Peyer's patch (tissue), 4 donors: ENCODE results near the gene GUCY2F. TPM values are rescaled to one million over a fixed set of nuclear protein-coding genes. Genes with fewer than 3 reads are reported as not detected.

ENCODE experiments used
- DNase-seq, 3 donors: peaks; one replicate each; pipeline ENCODE4 v3.0.0-alpha.2; 2017 to 2019
- H3K27ac ChIP-seq, 4 donors: fragments of 200-600 bp; sonication (generic); one replicate each; pipeline ENCODE4 v1.5.1; 2016 to 2019
- H3K27me3 ChIP-seq, 2 donors: fragments of 200-600 bp; sonication (generic); one replicate each; pipeline ENCODE4 v1.5.1; 2019
- H3K36me3 ChIP-seq, 3 donors: fragments of 200-600 bp; sonication (generic); one replicate each; pipeline ENCODE4 v1.5.1; 2016 to 2019
- H3K4me1 ChIP-seq, 4 donors: fragments of 200-600 bp; sonication (generic); one replicate each; pipeline ENCODE4 v1.5.1; 2016 to 2019
- H3K4me3 ChIP-seq, 4 donors: fragments of 200-600 bp; sonication (generic); 1 replicate in 3 of 4; 2 replicates in 1 of 4; pipeline ENCODE4 v1.5.1; 2016 to 2019; ENCODE audit warnings: mild to moderate bottlenecking in 1 of 4
- H3K9me3 ChIP-seq, 4 donors: fragments of 200-600 bp; sonication (generic); one replicate each; pipeline ENCODE4 v1.5.1; 2016 to 2019; ENCODE audit warnings: mild to moderate bottlenecking in 1 of 4
- CTCF ChIP-seq, 6 experiments: fragments of 450-650 bp in 4 of 6; fragments of 200-600 bp in 2 of 6; sonication (generic) in 1 of 6; IDR thresholded peaks; one replicate each; pipeline ENCODE4 v1.5.1; 2017 to 2019; ENCODE audit warnings: antibody characterized with exemption in 6 of 6, mild to moderate bottlenecking in 3 of 6, moderate library complexity in 1 of 6
- POLR2A ChIP-seq, 2 donors: fragments of 450-650 bp; IDR thresholded peaks; one replicate each; pipeline ENCODE4 v1.5.1; 2017; ENCODE audit warnings: antibody characterized with exemption in 2 of 2, mild to moderate bottlenecking in 2 of 2, moderate library complexity in 2 of 2
- total RNA-seq, 4 donors: library from RNA; depleted of rRNA; stranded (reverse); fragments of >200 nt; gene quantifications; one replicate each; pipeline ENCODE4 v1.1.0, GENCODE V29; 2016

The GUCY2F gene
- total RNA-seq, 4 donors from 2014 or later = not detected

- Histone ChIP-seq H3K9me3 (no peaks in the 10 kb centered on the region), H3K4me3 (no peak overlapping the region), H3K27me3 (no peaks in the 10 kb centered on the region), H3K4me1 (no peaks in the 10 kb centered on the region), H3K36me3 (no peaks in the 10 kb centered on the region), H3K27ac (no peak overlapping the region)
- DNase-seq = no peak
- TF ChIP-seq POLR2A (IDR thresholded peaks at IDR 0.05) (no peak), CTCF (IDR thresholded peaks at IDR 0.05) (no peak)
Measured at GRCh38 chrX:109378281-109378680, 103.6 kb downstream of the GUCY2F start.

- Histone ChIP-seq H3K36me3 (no peaks in the 10 kb centered on the region), H3K27me3 (no peaks in the 10 kb centered on the region), H3K4me1 (no peaks in the 10 kb centered on the region), H3K4me3 (no peak overlapping the region), H3K9me3 (no peaks in the 10 kb centered on the region), H3K27ac (no peak overlapping the region)
- TF ChIP-seq POLR2A (IDR thresholded peaks at IDR 0.05) = no peak
- TF ChIP-seq CTCF (IDR thresholded peaks at IDR 0.05) = no peak
- no peak for DNase-seq
Measured at GRCh38 chrX:109374262-109374960, 107.5 kb downstream of the GUCY2F start.

- H3K27me3 ChIP-seq = no peaks in the 10 kb centered on the region
- H3K4me3 ChIP-seq = no peak overlapping the region
- DNase-seq = no peak
- no peaks in the 10 kb centered on the region for H3K4me1 ChIP-seq
- no peak overlapping the region for H3K27ac ChIP-seq
- H3K9me3 ChIP-seq = no peaks in the 10 kb centered on the region
- H3K36me3 ChIP-seq = no peaks in the 10 kb centered on the region
- TF ChIP-seq POLR2A (IDR thresholded peaks at IDR 0.05) = no peak
- TF ChIP-seq CTCF (IDR thresholded peaks at IDR 0.05) = no peak
Measured at GRCh38 chrX:109373468-109373867, 108.4 kb downstream of the GUCY2F start.

GRCh38 chrX:109372716-109373115 is 109.2 kb downstream of the GUCY2F start:
- H3K4me1 ChIP-seq = no peaks in the 10 kb centered on the region
- H3K4me3 ChIP-seq = no peak overlapping the region
- no peak for TF ChIP-seq CTCF (IDR thresholded peaks at IDR 0.05)
- TF ChIP-seq POLR2A (IDR thresholded peaks at IDR 0.05) = no peak
- H3K27ac ChIP-seq = no peak overlapping the region
- H3K36me3 ChIP-seq = no peaks in the 10 kb centered on the region
- no peaks in the 10 kb centered on the region for H3K9me3 ChIP-seq
- DNase-seq = no peak
- no peaks in the 10 kb centered on the region for H3K27me3 ChIP-seq

GRCh38 chrX:109372291-109372690 is 109.6 kb downstream of the GUCY2F start:
- H3K36me3 ChIP-seq = no peaks in the 10 kb centered on the region
- no peak overlapping the region for H3K27ac ChIP-seq
- no peak for DNase-seq
- no peaks in the 10 kb centered on the region for H3K9me3 ChIP-seq
- TF ChIP-seq POLR2A (IDR thresholded peaks at IDR 0.05) = no peak
- TF ChIP-seq CTCF (IDR thresholded peaks at IDR 0.05) = no peak
- no peaks in the 10 kb centered on the region for H3K27me3 ChIP-seq
- no peak overlapping the region for H3K4me3 ChIP-seq
- H3K4me1 ChIP-seq = no peaks in the 10 kb centered on the region

GRCh38 chrX:109362101-109362500 is 119.8 kb downstream of the GUCY2F start:
- H3K27me3 ChIP-seq = no peaks in the 10 kb centered on the region
- DNase-seq = no peak
- no peaks in the 10 kb centered on the region for H3K36me3 ChIP-seq
- TF ChIP-seq CTCF (IDR thresholded peaks at IDR 0.05) = no peak
- TF ChIP-seq POLR2A (IDR thresholded peaks at IDR 0.05) = no peak
- H3K27ac ChIP-seq = no peak overlapping the region
- no peaks in the 10 kb centered on the region for H3K9me3 ChIP-seq
- H3K4me3 ChIP-seq = no peak overlapping the region
- H3K4me1 ChIP-seq = no peaks in the 10 kb centered on the region
